ENCODE results near the gene CBLN3.

DNA sequence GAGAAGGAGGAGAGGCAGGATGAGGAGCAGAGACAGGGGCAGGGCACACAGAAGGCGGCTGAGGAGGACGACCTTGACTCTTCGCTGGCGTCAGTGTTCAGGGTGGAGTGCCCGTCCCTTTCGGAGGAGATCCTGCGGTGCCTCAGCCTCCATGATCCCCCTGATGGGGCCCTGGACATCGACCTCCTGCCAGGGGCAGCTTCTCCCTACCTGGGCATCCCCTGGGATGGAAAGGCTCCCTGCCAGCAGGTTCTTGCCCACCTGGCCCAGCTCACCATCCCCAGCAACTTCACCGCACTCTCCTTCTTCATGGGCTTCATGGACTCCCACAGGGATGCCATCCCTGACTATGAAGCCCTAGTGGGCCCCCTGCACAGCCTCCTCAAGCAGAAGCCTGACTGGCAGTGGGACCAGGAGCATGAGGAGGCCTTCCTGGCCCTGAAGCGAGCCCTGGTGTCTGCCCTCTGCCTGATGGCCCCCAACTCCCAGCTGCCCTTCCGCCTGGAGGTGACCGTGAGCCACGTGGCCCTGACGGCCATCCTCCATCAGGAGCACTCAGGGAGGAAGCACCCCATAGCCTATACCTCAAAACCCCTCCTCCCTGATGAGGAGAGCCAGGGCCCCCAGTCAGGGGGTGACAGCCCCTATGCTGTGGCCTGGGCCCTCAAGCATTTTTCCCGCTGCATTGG lies 14.6 kb downstream of the CBLN3 start:
- TF ChIP-seq, protein P1, sequence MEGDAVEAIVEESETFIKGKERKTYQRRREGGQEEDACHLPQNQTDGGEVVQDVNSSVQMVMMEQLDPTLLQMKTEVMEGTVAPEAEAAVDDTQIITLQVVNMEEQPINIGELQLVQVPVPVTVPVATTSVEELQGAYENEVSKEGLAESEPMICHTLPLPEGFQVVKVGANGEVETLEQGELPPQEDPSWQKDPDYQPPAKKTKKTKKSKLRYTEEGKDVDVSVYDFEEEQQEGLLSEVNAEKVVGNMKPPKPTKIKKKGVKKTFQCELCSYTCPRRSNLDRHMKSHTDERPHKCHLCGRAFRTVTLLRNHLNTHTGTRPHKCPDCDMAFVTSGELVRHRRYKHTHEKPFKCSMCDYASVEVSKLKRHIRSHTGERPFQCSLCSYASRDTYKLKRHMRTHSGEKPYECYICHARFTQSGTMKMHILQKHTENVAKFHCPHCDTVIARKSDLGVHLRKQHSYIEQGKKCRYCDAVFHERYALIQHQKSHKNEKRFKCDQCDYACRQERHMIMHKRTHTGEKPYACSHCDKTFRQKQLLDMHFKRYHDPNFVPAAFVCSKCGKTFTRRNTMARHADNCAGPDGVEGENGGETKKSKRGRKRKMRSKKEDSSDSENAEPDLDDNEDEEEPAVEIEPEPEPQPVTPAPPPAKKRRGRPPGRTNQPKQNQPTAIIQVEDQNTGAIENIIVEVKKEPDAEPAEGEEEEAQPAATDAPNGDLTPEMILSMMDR (IDR thresholded peaks at IDR 0.05 in 2 of 3, conservative IDR thresholded peaks at IDR 0.05 in 1 of 3; ENCODE audit: borderline replicate concordance in 1 of 3, insufficient read depth in 1 of 3, low read depth in 2 of 3, low read length in 2 of 3) = no peak
- no peak for TF ChIP-seq CEBPB (IDR thresholded peaks at IDR 0.05; ENCODE audit: low read depth)
- no peak for TF ChIP-seq ZNF274 (IDR thresholded peaks at IDR 0.05; ENCODE audit: low read depth, low read length)
- TF ChIP-seq POLR2AphosphoS5 (IDR thresholded peaks at IDR 0.05; ENCODE audit: low read depth, low read length) = no peak
- TF ChIP-seq POLR2A (IDR thresholded peaks at IDR 0.05; ENCODE audit: borderline replicate concordance, extremely low read depth, insufficient read depth, insufficient read length) = no peak
- no peak for TF ChIP-seq JUND (IDR thresholded peaks at IDR 0.05)
- no peak for TF ChIP-seq TCF7L2 (IDR thresholded peaks at IDR 0.05; ENCODE audit: borderline replicate concordance, extremely low read depth, insufficient read depth, insufficient read length)
- TF ChIP-seq, protein P2, sequence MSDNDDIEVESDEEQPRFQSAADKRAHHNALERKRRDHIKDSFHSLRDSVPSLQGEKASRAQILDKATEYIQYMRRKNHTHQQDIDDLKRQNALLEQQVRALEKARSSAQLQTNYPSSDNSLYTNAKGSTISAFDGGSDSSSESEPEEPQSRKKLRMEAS (IDR thresholded peaks at IDR 0.05) = no peak
- TF ChIP-seq EZH2 (IDR thresholded peaks at IDR 0.05) = no peak
- TF ChIP-seq, protein P3, sequence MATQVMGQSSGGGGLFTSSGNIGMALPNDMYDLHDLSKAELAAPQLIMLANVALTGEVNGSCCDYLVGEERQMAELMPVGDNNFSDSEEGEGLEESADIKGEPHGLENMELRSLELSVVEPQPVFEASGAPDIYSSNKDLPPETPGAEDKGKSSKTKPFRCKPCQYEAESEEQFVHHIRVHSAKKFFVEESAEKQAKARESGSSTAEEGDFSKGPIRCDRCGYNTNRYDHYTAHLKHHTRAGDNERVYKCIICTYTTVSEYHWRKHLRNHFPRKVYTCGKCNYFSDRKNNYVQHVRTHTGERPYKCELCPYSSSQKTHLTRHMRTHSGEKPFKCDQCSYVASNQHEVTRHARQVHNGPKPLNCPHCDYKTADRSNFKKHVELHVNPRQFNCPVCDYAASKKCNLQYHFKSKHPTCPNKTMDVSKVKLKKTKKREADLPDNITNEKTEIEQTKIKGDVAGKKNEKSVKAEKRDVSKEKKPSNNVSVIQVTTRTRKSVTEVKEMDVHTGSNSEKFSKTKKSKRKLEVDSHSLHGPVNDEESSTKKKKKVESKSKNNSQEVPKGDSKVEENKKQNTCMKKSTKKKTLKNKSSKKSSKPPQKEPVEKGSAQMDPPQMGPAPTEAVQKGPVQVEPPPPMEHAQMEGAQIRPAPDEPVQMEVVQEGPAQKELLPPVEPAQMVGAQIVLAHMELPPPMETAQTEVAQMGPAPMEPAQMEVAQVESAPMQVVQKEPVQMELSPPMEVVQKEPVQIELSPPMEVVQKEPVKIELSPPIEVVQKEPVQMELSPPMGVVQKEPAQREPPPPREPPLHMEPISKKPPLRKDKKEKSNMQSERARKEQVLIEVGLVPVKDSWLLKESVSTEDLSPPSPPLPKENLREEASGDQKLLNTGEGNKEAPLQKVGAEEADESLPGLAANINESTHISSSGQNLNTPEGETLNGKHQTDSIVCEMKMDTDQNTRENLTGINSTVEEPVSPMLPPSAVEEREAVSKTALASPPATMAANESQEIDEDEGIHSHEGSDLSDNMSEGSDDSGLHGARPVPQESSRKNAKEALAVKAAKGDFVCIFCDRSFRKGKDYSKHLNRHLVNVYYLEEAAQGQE (IDR thresholded peaks at IDR 0.05; ENCODE audit: low read depth) = no peak
- no peak for TF ChIP-seq YY1 (IDR thresholded peaks at IDR 0.05; ENCODE audit: extremely low read depth, insufficient replicate concordance, low read depth, low read length)
